Astrocyte (in vitro differentiated cells and primary cell): ENCODE results near the gene MXRA8. TPM values are rescaled to one million over a fixed set of nuclear protein-coding genes. Genes with fewer than 3 reads are reported as not detected.

Source experiments
- DNase-seq: peaks from one replicate; pipeline ENCODE4 v3.0.0-alpha.2; 2010; ENCODE audit warnings: low read depth
- FAIRE-seq: peaks from 2 replicates; lab custom pipeline; 2011; peaks lifted over from hg19 to GRCh38; lab: Jason Lieb, UNC
- H2AFZ ChIP-seq: 2 replicates; pipeline ENCODE4 v1.6.0; 2012; ENCODE audit warnings: low read depth, low read length, inconsistent platforms
- H3K27ac ChIP-seq: 2 replicates; pipeline ENCODE4 v1.5.1; 2011; ENCODE audit warnings: low read depth, low read length, inconsistent platforms
- H3K27me3 ChIP-seq: 2 replicates; pipeline ENCODE4 v1.6.0; 2011; ENCODE audit warnings: low read length, inconsistent platforms; ENCODE audit not compliant: insufficient read depth
- H3K36me3 ChIP-seq: 2 replicates; pipeline ENCODE4 v1.5.1; 2011; ENCODE audit warnings: low read length, inconsistent platforms; ENCODE audit not compliant: insufficient read depth
- H3K4me1 ChIP-seq: 2 replicates; pipeline ENCODE4 v1.5.1; 2011; ENCODE audit warnings: low read length, inconsistent platforms; ENCODE audit not compliant: insufficient read depth
- H3K4me2 ChIP-seq: 2 replicates; pipeline ENCODE4 v1.6.0; 2012; ENCODE audit warnings: low read length, inconsistent platforms
- H3K4me3 ChIP-seq: 2 replicates; pipeline ENCODE4 v1.5.1; 2011; ENCODE audit warnings: low read depth, mild to moderate bottlenecking, low read length, inconsistent platforms; ENCODE audit not compliant: insufficient read depth
- H3K79me2 ChIP-seq: 2 replicates; pipeline ENCODE4 v1.6.0; 2012; ENCODE audit warnings: mild to moderate bottlenecking, low read length, inconsistent platforms; ENCODE audit not compliant: insufficient read depth
- H3K9ac ChIP-seq: 2 replicates; pipeline ENCODE4 v1.6.0; 2012; ENCODE audit warnings: mild to moderate bottlenecking, low read length, inconsistent platforms
- H3K9me3 ChIP-seq: 2 replicates; pipeline ENCODE4 v1.5.1; 2012; ENCODE audit warnings: low read depth, mild to moderate bottlenecking, low read length, inconsistent platforms; ENCODE audit not compliant: insufficient read depth
- H4K20me1 ChIP-seq: 2 replicates; pipeline ENCODE4 v1.6.0; 2012; ENCODE audit warnings: low read length, inconsistent platforms; ENCODE audit not compliant: insufficient read depth
- H3K27ac Mint-ChIP-seq: one replicate; pipeline ENCODE4 v1.8.0; 2021; ENCODE audit warnings: mild to moderate bottlenecking, mixed read lengths; ENCODE audit not compliant: unreplicated experiment
- H3K27me3 Mint-ChIP-seq: one replicate; pipeline ENCODE4 v1.8.0; 2021; ENCODE audit warnings: low read depth, mixed read lengths; ENCODE audit not compliant: unreplicated experiment
- H3K36me3 Mint-ChIP-seq: one replicate; pipeline ENCODE4 v1.8.0; 2021; ENCODE audit warnings: low read depth, mixed read lengths; ENCODE audit not compliant: unreplicated experiment
- H3K4me1 Mint-ChIP-seq: one replicate; pipeline ENCODE4 v1.8.0; 2021; ENCODE audit warnings: low read depth, mixed read lengths; ENCODE audit not compliant: unreplicated experiment
- H3K4me3 Mint-ChIP-seq: one replicate; pipeline ENCODE4 v1.8.0; 2021; ENCODE audit warnings: mild to moderate bottlenecking, moderate library complexity, mixed read lengths; ENCODE audit not compliant: unreplicated experiment
- H3K9me3 Mint-ChIP-seq: one replicate; pipeline ENCODE4 v1.8.0; 2021; ENCODE audit warnings: mild to moderate bottlenecking, mixed read lengths; ENCODE audit not compliant: unreplicated experiment
- EZH2 ChIP-seq: IDR thresholded peaks from 2 replicates; pipeline ENCODE4 v1.6.1; 2012; ENCODE audit warnings: mild to moderate bottlenecking, low read length, inconsistent platforms; ENCODE audit not compliant: insufficient read depth
- total RNA-seq: library from RNA; stranded (reverse); gene quantifications from 2 replicates; pipeline ENCODE4 v1.2.1, GENCODE V29; 2021
- TF ChIP-seq, protein P1 (sequence below): IDR thresholded peaks from 2 replicates; pipeline ENCODE4 v1.5.1; 2011; ENCODE audit warnings: low read depth, mild to moderate bottlenecking, inconsistent platforms, low read length, moderate library complexity; ENCODE audit not compliant: insufficient read depth

Gene MXRA8
- total RNA-seq, 1 donor from 2014 or later, result 112 TPM

DNA sequence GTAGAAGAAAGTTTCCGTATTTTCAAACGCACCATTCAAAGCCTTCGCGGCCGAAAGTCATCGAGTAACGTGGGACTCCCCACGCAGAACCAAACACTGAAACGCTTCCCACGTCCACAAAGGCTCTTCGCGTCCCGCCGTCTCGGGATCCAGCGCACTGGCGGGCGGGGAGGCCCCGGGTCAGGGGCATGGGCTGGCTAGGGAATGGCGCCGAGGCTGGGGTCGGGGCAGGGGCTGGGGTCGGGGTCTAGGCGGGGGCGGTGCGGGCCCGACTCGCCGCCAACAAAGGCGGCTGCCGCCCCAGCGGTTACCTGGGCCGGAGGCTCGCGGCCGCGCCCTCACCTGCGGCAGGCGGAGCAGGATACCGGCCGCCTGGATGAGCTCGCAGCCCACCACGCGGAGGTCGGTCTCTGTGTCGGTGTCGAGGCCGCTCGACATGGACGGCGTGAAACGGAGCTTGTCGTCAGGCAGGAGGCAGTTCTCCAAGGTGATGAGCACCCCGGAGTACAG is 40.4 kb upstream of the MXRA8 start:
- peak overlapping the region; percentile 90 for H3K4me3 ChIP-seq
- H3K9ac ChIP-seq, result peak overlapping the region; percentile 95
- H3K9me3 ChIP-seq, result no peaks in the 10 kb centered on the region
- FAIRE-seq (no peak), DNase-seq (no peak)
- H3K27me3 ChIP-seq, result no peaks in the 10 kb centered on the region
- peaks cover 39% of the 10 kb centered on the region for H3K4me1 Mint-ChIP-seq
- H3K79me2 ChIP-seq, result peaks cover 88% of the 10 kb centered on the region
- no peaks in the 10 kb centered on the region for H3K27me3 Mint-ChIP-seq
- H3K4me3 Mint-ChIP-seq, result peak overlapping the region; percentile 99
- peaks cover 59% of the 10 kb centered on the region for H4K20me1 ChIP-seq
- H2AFZ ChIP-seq, result peak overlapping the region; percentile 70
- no peak for TF ChIP-seq EZH2
- TF ChIP-seq, protein P1, sequence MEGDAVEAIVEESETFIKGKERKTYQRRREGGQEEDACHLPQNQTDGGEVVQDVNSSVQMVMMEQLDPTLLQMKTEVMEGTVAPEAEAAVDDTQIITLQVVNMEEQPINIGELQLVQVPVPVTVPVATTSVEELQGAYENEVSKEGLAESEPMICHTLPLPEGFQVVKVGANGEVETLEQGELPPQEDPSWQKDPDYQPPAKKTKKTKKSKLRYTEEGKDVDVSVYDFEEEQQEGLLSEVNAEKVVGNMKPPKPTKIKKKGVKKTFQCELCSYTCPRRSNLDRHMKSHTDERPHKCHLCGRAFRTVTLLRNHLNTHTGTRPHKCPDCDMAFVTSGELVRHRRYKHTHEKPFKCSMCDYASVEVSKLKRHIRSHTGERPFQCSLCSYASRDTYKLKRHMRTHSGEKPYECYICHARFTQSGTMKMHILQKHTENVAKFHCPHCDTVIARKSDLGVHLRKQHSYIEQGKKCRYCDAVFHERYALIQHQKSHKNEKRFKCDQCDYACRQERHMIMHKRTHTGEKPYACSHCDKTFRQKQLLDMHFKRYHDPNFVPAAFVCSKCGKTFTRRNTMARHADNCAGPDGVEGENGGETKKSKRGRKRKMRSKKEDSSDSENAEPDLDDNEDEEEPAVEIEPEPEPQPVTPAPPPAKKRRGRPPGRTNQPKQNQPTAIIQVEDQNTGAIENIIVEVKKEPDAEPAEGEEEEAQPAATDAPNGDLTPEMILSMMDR, result no peak
- H3K4me2 ChIP-seq, result peak overlapping the region; percentile 99
- peaks cover 32% of the 10 kb centered on the region for H3K4me1 ChIP-seq
- peaks cover 34% of the 10 kb centered on the region for H3K36me3 ChIP-seq
- no peaks in the 10 kb centered on the region for H3K9me3 Mint-ChIP-seq
- peak overlapping the region; percentile 96 for H3K27ac Mint-ChIP-seq
- peak overlapping the region; percentile 78 for H3K27ac ChIP-seq
- H3K36me3 Mint-ChIP-seq, result peaks cover 22% of the 10 kb centered on the region

DNA sequence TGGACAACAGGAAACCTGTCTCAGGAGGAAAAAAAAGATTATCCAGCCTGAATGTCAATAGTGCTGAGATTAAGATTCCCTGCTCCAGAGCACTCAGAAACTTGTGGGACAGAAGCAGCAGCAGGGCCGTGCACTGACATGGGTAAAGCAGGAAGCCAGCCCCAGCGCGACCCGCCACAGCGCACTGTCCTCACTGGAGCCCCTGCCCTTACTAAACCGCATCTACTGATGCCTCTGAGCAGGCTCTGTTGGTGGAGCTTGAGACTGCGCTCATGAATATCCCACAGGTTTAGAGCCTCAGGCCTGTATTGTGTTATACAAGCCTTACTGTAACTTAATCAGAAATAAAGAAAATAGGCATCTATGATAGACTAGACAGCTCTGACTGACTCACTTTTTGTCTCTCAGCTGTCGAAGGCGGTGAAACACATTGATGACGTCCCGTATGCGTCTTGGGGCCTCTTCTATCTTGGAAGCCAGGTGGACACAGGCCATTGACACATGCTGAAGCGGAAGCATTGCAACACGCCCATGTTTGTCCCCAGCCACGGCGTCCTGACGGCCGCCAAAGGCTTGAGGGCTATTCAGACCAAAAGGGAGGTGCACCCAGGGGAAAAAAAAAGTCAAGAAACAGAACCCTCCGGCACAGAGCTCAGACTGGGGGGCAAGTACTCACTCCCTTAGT is 39.6 kb upstream of the MXRA8 start:
- Histone ChIP-seq H4K20me1 (peaks cover 64% of the 10 kb centered on the region), H3K27me3 (no peaks in the 10 kb centered on the region), H3K4me2 (peak overlapping the region; percentile 99), H3K4me1 (peaks cover 32% of the 10 kb centered on the region), H3K36me3 (peaks cover 36% of the 10 kb centered on the region), H3K4me3 (peak overlapping the region; percentile 90), H2AFZ (no peak overlapping the region), H3K27ac (peak overlapping the region; percentile 78), H3K9me3 (no peaks in the 10 kb centered on the region), H3K9ac (peak overlapping the region; percentile 95), H3K79me2 (peaks cover 91% of the 10 kb centered on the region)
- Mint-ChIP-seq H3K27ac (peak overlapping the region; percentile 96), H3K9me3 (no peaks in the 10 kb centered on the region), H3K4me3 (peak overlapping the region; percentile 99), H3K27me3 (no peaks in the 10 kb centered on the region), H3K4me1 (peaks cover 36% of the 10 kb centered on the region), H3K36me3 (peaks cover 24% of the 10 kb centered on the region)
- no peak for TF ChIP-seq EZH2
- TF ChIP-seq, protein P1, result no peak
- DNase-seq, result peak; percentile 28
- FAIRE-seq, result no peak

DNA sequence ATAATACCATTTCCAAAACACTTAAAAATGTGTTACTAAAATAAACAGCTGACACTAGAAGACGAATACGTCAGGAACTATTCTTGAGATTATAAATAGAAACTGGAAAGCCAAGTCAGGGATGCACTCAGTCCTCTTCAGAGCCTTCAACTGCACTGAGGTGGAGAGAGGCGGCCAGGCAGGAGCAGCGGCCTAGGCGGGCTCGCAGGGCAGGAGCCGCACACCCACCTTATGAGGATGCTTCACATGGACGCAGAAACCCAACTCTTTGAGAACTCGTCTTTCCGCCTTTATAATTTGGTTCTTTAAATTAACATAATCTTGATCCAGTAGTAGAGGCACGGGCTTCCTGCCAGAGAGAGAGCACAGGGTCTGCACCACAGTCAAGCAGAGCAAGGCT is 36.8 kb upstream of the MXRA8 start:
- Histone ChIP-seq H3K9me3 (no peaks in the 10 kb centered on the region), H3K4me3 (no peak overlapping the region), H3K79me2 (peaks cover 90% of the 10 kb centered on the region), H3K27ac (no peak overlapping the region), H3K4me1 (peaks cover 17% of the 10 kb centered on the region), H3K36me3 (peaks cover 55% of the 10 kb centered on the region), H3K4me2 (no peak overlapping the region), H2AFZ (no peak overlapping the region), H3K27me3 (no peaks in the 10 kb centered on the region), H3K9ac (no peak overlapping the region), H4K20me1 (peaks cover 67% of the 10 kb centered on the region)
- Mint-ChIP-seq H3K9me3 (no peaks in the 10 kb centered on the region), H3K36me3 (peaks cover 20% of the 10 kb centered on the region), H3K4me1 (peaks cover 14% of the 10 kb centered on the region), H3K27me3 (no peaks in the 10 kb centered on the region), H3K27ac (peak overlapping the region; percentile 75), H3K4me3 (peak overlapping the region; percentile 30)
- DNase-seq (no peak), FAIRE-seq (no peak)
- TF ChIP-seq EZH2, result no peak
- TF ChIP-seq, protein P1, result no peak
